ENCODE measurements around the gene BTBD9.

The BTBD9 gene

GRCh38 chr6:38678178-38678760, 38.5 kb upstream of the BTBD9 start:
- no peak for ATAC-seq
- TF ChIP-seq ZNF565 (CRISPR knock-in tag; conservative IDR thresholded peaks at IDR 0.05; ENCODE audit: low read depth), result no peak
- no peak for TF ChIP-seq ZC3H10 (CRISPR knock-in tag; IDR thresholded peaks at IDR 0.05)
- TF ChIP-seq ZFP3 (CRISPR knock-in tag; IDR thresholded peaks at IDR 0.05), result no peak
- TF ChIP-seq TCF4 (CRISPR knock-in tag; IDR thresholded peaks at IDR 0.05; ENCODE audit: borderline replicate concordance), result no peak
- no peak for TF ChIP-seq CSRNP3 (CRISPR knock-in tag; IDR thresholded peaks at IDR 0.05)
- TF ChIP-seq ARNTL (CRISPR knock-in tag; IDR thresholded peaks at IDR 0.05; ENCODE audit: borderline replicate concordance, low read depth), result no peak
- TF ChIP-seq ESRRG (CRISPR knock-in tag; IDR thresholded peaks at IDR 0.05), result no peak
- no peak for TF ChIP-seq ZNF8 (CRISPR knock-in tag; IDR thresholded peaks at IDR 0.05)
- no peak for TF ChIP-seq CREB5 (CRISPR knock-in tag; IDR thresholded peaks at IDR 0.05; ENCODE audit: low read depth)
- no peak for TF ChIP-seq PPARA (CRISPR knock-in tag; IDR thresholded peaks at IDR 0.05; ENCODE audit: borderline replicate concordance)
- TF ChIP-seq OSR1 (CRISPR knock-in tag; IDR thresholded peaks at IDR 0.05), result no peak
- TF ChIP-seq RARB (CRISPR knock-in tag; IDR thresholded peaks at IDR 0.05), result no peak
- no peak for TF ChIP-seq ZNF70 (CRISPR knock-in tag; IDR thresholded peaks at IDR 0.05)
- TF ChIP-seq POU6F1 (CRISPR knock-in tag; IDR thresholded peaks at IDR 0.05; ENCODE audit: borderline replicate concordance, low read depth), result no peak
- no peak for TF ChIP-seq TSHZ2 (CRISPR knock-in tag; IDR thresholded peaks at IDR 0.05)
- no peak for TF ChIP-seq PATZ1 (CRISPR knock-in tag; IDR thresholded peaks at IDR 0.05; ENCODE audit: borderline replicate concordance)
- TF ChIP-seq SNAI2 (CRISPR knock-in tag; IDR thresholded peaks at IDR 0.05), result no peak
- TF ChIP-seq CSDC2 (CRISPR knock-in tag; IDR thresholded peaks at IDR 0.05), result no peak
- no peak for TF ChIP-seq TOX (CRISPR knock-in tag; IDR thresholded peaks at IDR 0.05; ENCODE audit: borderline replicate concordance)
- TF ChIP-seq ZFP30 (CRISPR knock-in tag; IDR thresholded peaks at IDR 0.05), result no peak

GRCh38 chr6:38676974-38677544, 37.3 kb upstream of the BTBD9 start:
- ATAC-seq, result no peak
- no peak for TF ChIP-seq ZFP30 (CRISPR knock-in tag; IDR thresholded peaks at IDR 0.05)
- no peak for TF ChIP-seq POU6F1 (CRISPR knock-in tag; IDR thresholded peaks at IDR 0.05; ENCODE audit: borderline replicate concordance, low read depth)
- no peak for TF ChIP-seq PPARA (CRISPR knock-in tag; IDR thresholded peaks at IDR 0.05; ENCODE audit: borderline replicate concordance)
- no peak for TF ChIP-seq RARB (CRISPR knock-in tag; IDR thresholded peaks at IDR 0.05)
